IMR-90 (cell line): ENCODE measurements around the gene CSNK1D. TPM values are rescaled to one million over a fixed set of nuclear protein-coding genes. Genes with fewer than 3 reads are reported as not detected.

ENCODE experiments used
- ATAC-seq: fragments of 200-7000 bp; cut with Tn5 transposase; 2 replicates; pipeline ENCODE4 v1.9.1; 2020; ENCODE audit warnings: low read depth, mild to moderate bottlenecking, moderate library complexity
- BruUV-seq: library from RNA; stranded (reverse); fragments of 400-500 nt; replicated peaks from 2 replicates; lab custom pipeline; 2021; lab: Mats Ljungman, UMichigan
- CTCF ChIA-PET: fragments of 300-600 bp; formaldehyde crosslinking; extraction: SDS; loops from one replicate; lab custom pipeline; 2021; ENCODE audit warnings: antibody characterized with exemption; lab: Yijun Ruan, JAX
- POLR2A ChIA-PET: fragments of 300-600 bp; sonication (Branson Sonifier 250); formaldehyde crosslinking; loops from one replicate; lab custom pipeline; 2022; ENCODE audit warnings: antibody characterized with exemption; ENCODE audit not compliant: unreplicated experiment; lab: Charles Lee
- DNase-seq: peaks from one replicate; pipeline ENCODE4 v3.0.0; 2013
- H2AFZ ChIP-seq: replicated peaks from 2 replicates; pipeline ENCODE3; 2013; ENCODE audit warnings: low read length, mild to moderate bottlenecking; ENCODE audit not compliant: poor library complexity
- H2AK5ac ChIP-seq: 2 replicates; pipeline ENCODE4 v1.6.1; 2013; ENCODE audit warnings: low read depth, low read length, inconsistent platforms
- H2AK9ac ChIP-seq: replicated peaks from 2 replicates; pipeline ENCODE3; 2013; ENCODE audit warnings: mild to moderate bottlenecking, low read depth, low read length, moderate library complexity; ENCODE audit not compliant: poor library complexity
- H2BK120ac ChIP-seq: 2 replicates; pipeline ENCODE4 v1.6.1; 2013; ENCODE audit warnings: low read depth, low read length, inconsistent platforms
- H2BK15ac ChIP-seq: 3 replicates; pipeline ENCODE4 v1.6.1; 2013; ENCODE audit warnings: low read depth, low read length, inconsistent platforms
- H2BK20ac ChIP-seq: 2 replicates; pipeline ENCODE4 v1.6.1; 2013; ENCODE audit warnings: low read depth, mild to moderate bottlenecking, inconsistent platforms, low read length, moderate library complexity
- H2BK5ac ChIP-seq: 2 replicates; pipeline ENCODE4 v1.6.1; 2013; ENCODE audit warnings: mild to moderate bottlenecking, low read depth, low read length, inconsistent platforms; ENCODE audit not compliant: poor library complexity, severe bottlenecking
- H3K14ac ChIP-seq: replicated peaks from 2 replicates; pipeline ENCODE4 v1.6.1; 2013; ENCODE audit warnings: low read depth, low read length, inconsistent platforms
- H3K18ac ChIP-seq: 2 replicates; pipeline ENCODE4 v1.6.1; 2013; ENCODE audit warnings: low read depth, low read length, control low read depth
- H3K23ac ChIP-seq: 2 replicates; pipeline ENCODE4 v1.6.1; 2013; ENCODE audit warnings: low read depth, low read length, inconsistent platforms
- H3K27ac ChIP-seq: 2 replicates; pipeline ENCODE4 v1.5.1; 2013; ENCODE audit warnings: mild to moderate bottlenecking, control low read depth, low read length; ENCODE audit not compliant: insufficient read depth
- H3K27me3 ChIP-seq: 2 replicates; pipeline ENCODE4 v1.6.1; 2013; ENCODE audit warnings: low read length; ENCODE audit not compliant: control insufficient read depth, insufficient read depth
- H3K36me3 ChIP-seq: 2 replicates; pipeline ENCODE4 v1.6.1; 2013; ENCODE audit warnings: low read length, mixed read lengths; ENCODE audit not compliant: control insufficient read depth, insufficient read depth
- H3K4ac ChIP-seq: 2 replicates; pipeline ENCODE4 v1.6.1; 2013; ENCODE audit warnings: low read depth, low read length, inconsistent platforms
- H3K4me1 ChIP-seq: 2 replicates; pipeline ENCODE4 v1.6.1; 2013; ENCODE audit warnings: low read length, mixed read lengths; ENCODE audit not compliant: control insufficient read depth, insufficient read depth
- H3K4me2 ChIP-seq: 2 replicates; pipeline ENCODE4 v1.6.1; 2013; ENCODE audit warnings: low read depth, mild to moderate bottlenecking, control low read depth, low read length, moderate library complexity
- H3K4me3 ChIP-seq: 2 replicates; pipeline ENCODE4 v1.5.1; 2013; ENCODE audit warnings: low read depth, mild to moderate bottlenecking, control low read depth, low read length, moderate library complexity; ENCODE audit not compliant: insufficient read depth
- H3K56ac ChIP-seq: 2 replicates; pipeline ENCODE4 v1.6.1; 2013; ENCODE audit warnings: low read length, inconsistent platforms; ENCODE audit not compliant: insufficient read depth; ENCODE audit errors: extremely low read depth
- H3K79me1 ChIP-seq, 2 experiments: 2 replicates each; pipeline ENCODE4 v1.6.1; 2013; ENCODE audit warnings: low read length in 2 of 2, inconsistent platforms in 1 of 2, low read depth in 1 of 2
- H3K9ac ChIP-seq: 2 replicates; pipeline ENCODE4 v1.6.1; 2013; ENCODE audit warnings: low read depth, low read length, control low read depth
- H3K9me1 ChIP-seq: 2 replicates; pipeline ENCODE4 v1.6.1; 2013; ENCODE audit warnings: low read length, inconsistent platforms; ENCODE audit not compliant: insufficient read depth
- H3K9me3 ChIP-seq: 2 replicates; pipeline ENCODE4 v1.6.1; 2013; ENCODE audit warnings: low read length; ENCODE audit not compliant: control insufficient read depth, insufficient read depth
- H4K20me1 ChIP-seq: 2 replicates; pipeline ENCODE4 v1.6.1; 2013; ENCODE audit warnings: low read length, inconsistent platforms; ENCODE audit not compliant: insufficient read depth
- H4K5ac ChIP-seq: 2 replicates; pipeline ENCODE4 v1.6.1; 2013; ENCODE audit warnings: mild to moderate bottlenecking, low read depth, low read length, control low read depth
- H4K8ac ChIP-seq, 2 experiments: 2 replicates each; pipeline ENCODE4 v1.6.1; 2013; ENCODE audit warnings: low read depth in 2 of 2, low read length in 2 of 2, control low read depth in 1 of 2, inconsistent platforms in 1 of 2
- H4K91ac ChIP-seq: 2 replicates; pipeline ENCODE4 v1.6.1; 2013; ENCODE audit warnings: low read depth, low read length, inconsistent platforms; ENCODE audit not compliant: insufficient read depth
- BHLHE40 ChIP-seq: fragments of 150-350 bp; IDR thresholded peaks from 2 replicates; pipeline ENCODE4 v1.6.1; 2016; ENCODE audit warnings: mild to moderate bottlenecking, low read depth, low read length
- CEBPB ChIP-seq: IDR thresholded peaks from 2 replicates; pipeline ENCODE4 v1.6.1; 2012; ENCODE audit warnings: low read depth, low read length, improper control_type of control experiment
- CHD1 ChIP-seq: IDR thresholded peaks from 2 replicates; pipeline ENCODE4 v1.6.1; 2012; ENCODE audit warnings: low read depth, low read length, improper control_type of control experiment
- ELK1 ChIP-seq: fragments of 150-350 bp; IDR thresholded peaks from 2 replicates; pipeline ENCODE4 v1.6.1; 2016; ENCODE audit warnings: low read depth, mild to moderate bottlenecking, low read length, moderate library complexity, borderline replicate concordance
- RAD21 ChIP-seq: IDR thresholded peaks from 2 replicates; pipeline ENCODE4 v1.6.1; 2012; ENCODE audit warnings: low read length, improper control_type of control experiment
- WGBS, 2 experiments: methylation state at CpG; one replicate each; pipeline versions ENCODE4 v1.1.5 to v1.1.7; 2013; ENCODE audit warnings: missing lambda C conversion rate in 2 of 2; ENCODE audit not compliant: insufficient read length in 1 of 2; ENCODE audit errors: extremely low coverage in 2 of 2; 5-methylcytosine and 5-hydroxymethylcytosine counted together
- dilution Hi-C: fragments of 300-500 bp; cut with HindIII; formaldehyde crosslinking; loops from one replicate; pipeline ENCODE4 v1.14.3; 2018; ENCODE audit warnings: low sequenced_read_pairs; ENCODE audit not compliant: unreplicated experiment
- in situ Hi-C: fragments of 300-500 bp; cut with MboI; formaldehyde crosslinking; loops from 3 replicates; pipeline ENCODE4 v1.14.3; 2019; ENCODE audit warnings: low sequenced_read_pairs, inconsistent platforms, mixed read lengths
- intact Hi-C: fragments of 100-400 bp; cut with micrococcal nuclease; formaldehyde crosslinking; loops from 2 replicates; pipeline ENCODE4 v1.10.0; 2022
- polyA plus RNA-seq, 3 experiments: library from polyadenylated mRNA; depleted of rRNA; stranded (reverse); fragments of >200 nt; gene quantifications; 2 replicates each; pipeline ENCODE4 v1.2.3, GENCODE V29; 2012; ENCODE audit warnings: low replicate concordance in 1 of 3
- total RNA-seq: library from RNA; depleted of rRNA; stranded (reverse); fragments of >200 nt; gene quantifications from 2 replicates; pipeline ENCODE4 v1.2.3, GENCODE V29; 2012

Gene CSNK1D
- total and polyA plus RNA-seq, 2 of the 4 experiments (the other 2 are of a cell fraction): 47.1 to 186 TPM

GRCh38 chr17:82246040-82246364 is 27.5 kb downstream of the CSNK1D start:
- dilution Hi-C loops: no loop called here
- Histone ChIP-seq H3K4ac (no peak overlapping the region), H3K9me3 (no peaks in the 10 kb centered on the region), H3K4me1 (peaks cover 21% of the 10 kb centered on the region), H3K9ac (no peak overlapping the region), H3K27ac (no peak overlapping the region), H3K4me3 (no peak overlapping the region), H3K18ac (no peak overlapping the region), H3K27me3 (no peaks in the 10 kb centered on the region), H3K36me3 (peaks cover 82% of the 10 kb centered on the region), H3K56ac (no peak overlapping the region), H4K91ac (no peak overlapping the region), H4K8ac (no peak overlapping the region), H3K23ac (no peak overlapping the region), H2AK9ac (peak overlapping the region; percentile 31), H2BK20ac (no peak overlapping the region), H2BK5ac (no peak overlapping the region), H3K14ac (no peak overlapping the region), H3K9me1 (peaks cover 5% of the 10 kb centered on the region; the same call in 1 of the 2 replicates), H4K5ac (no peak overlapping the region), H2AK5ac (no peak overlapping the region), H2AFZ (no peak overlapping the region), H2BK15ac (no peak overlapping the region), H2BK120ac (no peak overlapping the region), H3K4me2 (no peak overlapping the region), H4K20me1 (peaks cover 100% of the 10 kb centered on the region), H3K79me1 (peaks cover under 1 to 93% of the 10 kb centered on the region in 2 experiments; a peak in 3 of 4 replicates)
- WGBS, 2 experiments: 90% methylated on average over 4 of the region's 5 CpGs; no CpG with 5 or more reads in 1 of the 2 experiments
- no peak for ATAC-seq
- ChIA-PET POLR2A (no interaction called here), CTCF (no interaction called here)
- intact Hi-C loops: no loop called here
- in situ Hi-C loops: no loop called here
- no peak for DNase-seq
- no peak for TF ChIP-seq CHD1
- no peak for TF ChIP-seq ELK1
- TF ChIP-seq RAD21: no peak
- no peak for TF ChIP-seq BHLHE40
- no peak for TF ChIP-seq CEBPB
- no TSS peak for BruUV-seq
